GM18909 (cell line): Measurements from ENCODE around the gene EFCAB8.
"Not testable (repeated sequence)": the region's sequence is repeated elsewhere in the genome, so short reads cannot be mapped to it uniquely, and the experiment has no call there.

ENCODE experiments used
- ATAC-seq: cut with Tn5 transposase; IDR thresholded peaks from one replicate; pipeline ENCODE4 v1.9.1; 2021; ENCODE audit warnings: mild to moderate bottlenecking; ENCODE audit not compliant: unreplicated experiment, poor library complexity

EFCAB8 gene

DNA sequence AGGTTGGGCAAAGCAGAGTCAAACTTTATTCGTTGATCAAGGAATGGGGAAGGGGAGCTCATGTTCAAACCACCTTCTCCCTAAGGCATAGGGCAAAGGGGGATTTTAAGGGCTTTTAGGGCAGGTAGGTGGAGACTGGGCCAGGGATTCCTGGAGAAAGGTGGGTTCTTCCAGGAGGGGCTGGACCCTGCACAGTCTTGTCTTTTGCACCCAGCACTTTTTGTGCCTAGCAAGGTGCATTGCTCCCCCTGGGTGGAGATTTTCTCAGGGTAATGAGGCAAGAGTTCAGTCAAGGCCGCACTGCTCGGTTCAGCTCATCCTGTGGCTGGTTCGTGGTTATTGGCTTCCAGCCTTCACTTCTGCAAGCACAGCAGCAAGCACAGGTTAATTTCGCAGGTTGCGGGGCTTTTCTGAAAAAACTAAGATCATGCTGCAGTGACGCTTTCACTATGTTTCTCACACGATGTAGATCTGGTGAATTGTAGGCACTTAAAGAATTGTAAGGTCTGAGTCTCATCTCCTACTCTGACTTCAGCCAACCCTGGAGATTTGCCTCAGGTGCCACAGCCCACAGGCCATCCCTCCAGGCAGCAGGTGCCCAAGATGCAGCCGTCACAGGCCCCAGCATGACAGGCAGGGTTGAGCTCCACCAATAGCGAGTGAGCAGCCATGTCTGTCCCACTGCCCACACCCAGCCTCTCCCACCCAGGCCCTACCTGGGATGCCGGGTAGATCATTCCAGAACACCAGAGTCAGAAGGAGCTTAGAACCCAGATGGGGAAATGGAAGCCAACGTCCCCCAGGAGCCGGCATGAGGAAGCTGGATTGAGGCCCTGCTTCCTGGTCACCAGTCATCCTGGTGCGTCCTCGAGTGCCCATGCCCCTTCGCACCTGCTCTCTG lies 108.4 kb downstream of the EFCAB8 start:
- no peak for ATAC-seq

DNA sequence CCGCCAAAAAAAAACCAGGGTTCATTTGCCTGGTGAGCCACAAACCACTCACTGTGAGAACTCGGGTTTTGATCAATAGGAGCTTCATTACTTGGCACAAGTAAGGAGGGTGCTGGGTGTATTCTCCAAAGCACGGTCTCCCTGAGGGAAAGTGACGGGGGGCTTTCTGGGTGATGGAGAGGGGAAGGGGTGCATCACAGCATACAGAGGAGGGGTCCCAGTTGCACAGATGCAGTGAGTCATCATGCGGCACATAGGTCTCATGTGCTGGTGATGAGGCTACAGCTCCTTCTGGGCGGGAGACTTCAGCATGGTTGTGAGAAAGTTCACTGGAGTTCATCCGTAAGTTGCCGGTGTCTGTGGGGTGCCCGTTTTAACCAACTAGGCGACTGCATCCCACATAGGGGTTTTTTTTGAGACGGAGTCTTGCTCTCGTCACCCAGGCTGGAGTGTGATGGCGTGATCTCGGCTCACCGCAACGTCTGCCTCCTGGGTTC lies 109.3 kb downstream of the EFCAB8 start:
- no peak for ATAC-seq

DNA sequence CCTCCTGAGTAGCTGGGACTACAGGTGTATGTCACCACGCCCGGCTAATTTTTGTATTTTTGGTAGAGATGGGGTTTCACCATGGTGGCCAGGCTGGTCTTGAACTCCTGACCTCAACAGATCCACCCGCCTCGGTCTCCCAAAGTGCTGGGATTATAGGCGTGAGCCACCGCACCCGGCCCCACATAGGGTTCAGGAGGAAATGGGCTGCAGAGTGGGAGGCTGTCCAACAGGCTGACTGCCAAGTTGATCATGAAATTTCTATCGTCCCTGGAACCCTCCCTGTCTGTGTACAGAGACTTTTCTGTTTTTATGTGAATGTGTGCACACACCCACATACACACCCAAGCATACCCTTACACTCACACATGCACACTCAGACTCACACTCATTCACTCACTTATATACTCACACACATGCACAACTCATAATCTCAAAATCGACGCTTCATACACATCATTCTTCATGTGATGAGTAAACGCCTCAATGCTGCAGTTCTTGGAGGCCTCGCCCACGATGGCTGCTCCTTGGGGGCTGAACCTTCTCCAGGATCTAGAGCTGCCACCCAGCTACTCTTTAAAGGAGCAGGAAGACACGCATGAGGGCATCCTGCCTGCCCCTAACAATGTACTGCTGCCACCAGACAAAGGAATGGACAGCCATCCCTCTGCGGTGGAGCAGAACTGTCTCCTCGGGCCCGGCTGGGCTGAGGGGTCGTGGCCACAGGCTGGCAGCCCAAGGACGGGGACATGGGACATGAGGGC lies 109.9 kb downstream of the EFCAB8 start:
- no peak for ATAC-seq

DNA sequence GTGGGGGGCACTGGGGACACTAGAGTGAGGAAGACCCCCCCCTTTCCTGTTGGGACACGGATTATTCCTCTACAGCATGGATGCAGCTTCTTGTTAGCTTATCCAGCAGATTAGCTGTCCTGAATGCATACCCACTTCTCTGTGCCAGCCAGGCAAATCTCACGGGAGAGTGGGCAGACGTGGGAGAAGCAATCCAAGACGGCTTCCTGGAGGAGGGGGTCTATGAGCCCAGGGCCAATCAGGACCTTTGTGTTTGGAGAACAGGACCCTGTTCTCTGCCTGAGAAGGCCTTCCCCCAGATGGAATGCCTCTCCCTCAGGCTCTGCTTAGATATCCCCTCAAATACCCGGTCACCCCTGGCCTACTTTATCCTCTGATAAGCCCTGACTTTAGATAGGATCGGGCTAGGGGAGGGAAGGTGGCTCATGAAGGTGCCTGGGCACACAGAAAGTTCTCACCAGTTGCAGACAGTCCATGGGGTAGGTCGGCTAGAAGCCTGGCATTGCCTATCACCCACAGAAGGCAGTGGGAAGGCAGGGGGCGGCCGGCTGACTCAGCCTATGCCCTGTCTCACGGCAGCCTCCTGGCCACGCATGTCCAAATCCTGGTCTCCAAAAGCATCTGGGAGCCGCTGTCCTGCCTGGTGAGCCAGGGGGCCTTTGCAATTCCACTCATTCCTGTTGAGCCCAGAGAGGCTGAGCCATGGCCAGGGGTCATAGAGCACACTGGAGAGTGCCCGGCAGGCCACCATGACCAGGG lies 110.8 kb downstream of the EFCAB8 start:
- no peak for ATAC-seq

DNA sequence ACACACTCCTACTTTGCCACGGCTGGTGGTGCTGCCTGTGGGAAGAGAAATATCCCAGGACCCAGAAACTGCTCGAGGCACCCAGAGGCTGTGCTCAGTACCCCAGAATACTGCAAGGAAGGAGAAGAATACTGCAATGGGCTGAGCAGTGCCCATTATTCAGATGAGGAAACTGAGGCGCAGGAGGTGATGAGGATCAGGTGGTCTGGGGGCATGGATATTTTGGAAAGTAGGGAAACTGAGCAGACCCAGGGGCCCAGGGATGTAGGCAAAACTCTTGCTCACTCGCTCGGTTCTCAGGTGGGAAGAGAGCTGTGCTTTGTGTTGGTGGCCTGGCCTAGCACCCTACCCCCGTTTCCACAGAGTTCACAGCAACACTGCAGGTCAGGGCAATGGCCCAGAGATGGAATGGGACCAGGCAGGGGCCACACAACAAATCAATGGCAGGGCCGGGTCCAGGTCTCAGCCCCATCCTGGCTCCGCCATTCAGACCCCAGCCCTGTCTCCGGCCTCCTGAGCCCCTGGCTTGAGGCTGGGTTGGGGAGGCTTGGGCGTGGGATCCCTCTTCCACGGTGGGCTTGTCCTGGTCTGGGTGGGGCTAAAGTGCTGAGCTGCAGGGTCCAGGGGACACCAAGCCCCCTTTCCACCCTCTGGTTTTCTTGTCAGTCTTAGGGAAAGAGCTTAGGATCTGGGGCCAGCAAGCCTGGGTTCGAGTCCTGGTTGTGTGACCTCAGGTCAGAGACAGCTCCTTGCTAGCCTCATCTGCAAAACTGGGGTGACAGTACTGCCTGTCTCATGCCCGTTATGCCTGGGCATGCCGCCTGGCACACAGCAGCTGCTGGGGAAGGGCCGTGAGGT lies 111.6 kb downstream of the EFCAB8 start:
- ATAC-seq = no peak

DNA sequence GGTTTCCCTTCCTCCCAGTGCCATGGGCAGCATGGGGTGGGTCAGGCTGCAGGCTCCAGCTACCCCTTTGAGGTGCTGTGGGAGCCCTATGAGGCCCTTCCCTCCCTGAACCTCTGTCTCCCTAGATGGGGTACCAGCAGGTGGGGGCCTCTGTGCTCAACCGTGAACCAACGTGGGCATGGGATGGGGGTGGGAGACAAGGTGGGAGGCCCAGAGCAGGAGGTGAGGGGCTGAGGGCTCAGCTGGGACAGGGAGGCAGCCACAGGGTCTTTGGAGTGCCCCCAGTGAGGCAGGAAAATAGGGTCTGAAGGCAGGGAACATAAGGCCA lies 112.2 kb downstream of the EFCAB8 start:
- ATAC-seq = no peak

DNA sequence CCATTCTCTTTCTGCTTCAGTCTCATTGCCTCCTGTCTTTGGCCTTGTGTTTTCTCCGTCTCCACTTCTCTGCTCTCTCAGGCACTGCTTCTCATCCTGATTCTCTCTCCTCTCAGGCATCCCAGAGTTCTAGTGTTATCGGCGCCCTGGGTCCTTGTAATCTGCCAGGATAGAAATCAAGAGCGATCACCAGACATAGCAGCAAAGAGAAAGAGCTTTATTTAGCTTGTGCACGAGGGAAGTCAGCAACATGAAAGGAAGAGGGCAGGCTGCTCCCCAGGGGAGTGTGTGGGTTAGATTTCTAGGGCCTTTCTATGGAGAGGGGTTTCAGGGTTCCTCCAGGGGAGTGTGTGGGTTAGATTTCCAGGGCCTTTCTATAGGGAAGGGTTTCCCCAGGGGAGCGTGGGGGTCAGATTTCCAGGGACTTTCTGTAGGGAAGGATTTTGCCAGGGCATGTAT lies 113.0 kb downstream of the EFCAB8 start:
- peak; percentile 22 for ATAC-seq

DNA sequence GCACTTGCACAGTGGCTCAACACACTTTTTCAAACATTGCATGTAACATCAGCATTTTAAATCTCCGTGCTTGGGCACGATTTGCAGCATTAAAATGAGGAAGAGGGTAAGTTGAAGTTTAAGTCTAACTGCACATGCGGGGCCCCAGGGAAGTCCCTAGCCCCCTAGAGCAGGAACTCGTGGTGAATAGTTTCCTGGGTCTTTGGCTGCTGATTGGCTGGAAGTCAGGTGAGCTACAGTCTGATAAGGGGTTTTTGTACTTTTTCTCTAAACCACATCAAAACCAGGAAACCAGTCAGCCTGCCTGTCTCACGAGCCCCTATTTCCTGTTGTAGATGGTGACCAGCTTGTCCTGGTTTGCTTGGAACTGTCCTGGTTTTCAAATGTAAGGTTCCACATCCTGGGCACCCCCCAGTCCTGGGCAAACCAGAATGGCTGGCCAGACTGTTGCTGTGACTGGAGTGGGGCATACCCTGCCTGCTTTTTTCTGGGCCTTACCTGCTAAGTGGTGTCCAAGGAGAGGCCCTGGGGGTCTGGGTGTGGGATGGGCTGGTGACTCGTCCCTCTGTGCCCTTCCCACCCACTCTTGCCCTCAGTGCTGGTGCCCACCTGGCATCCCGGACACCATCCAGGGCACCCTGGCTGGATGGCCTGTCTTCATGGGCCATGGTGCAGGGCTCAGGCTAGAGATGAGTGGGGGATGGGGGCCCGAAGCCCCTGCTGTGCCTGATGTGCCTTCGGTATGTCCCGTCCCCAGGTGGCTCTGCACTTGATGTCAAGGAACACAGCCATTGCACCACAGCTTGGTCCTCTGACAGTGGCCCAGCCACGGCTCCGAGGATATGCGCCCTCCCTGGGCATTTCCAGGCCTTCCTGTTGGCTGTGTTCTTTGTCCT lies 113.7 kb downstream of the EFCAB8 start:
- ATAC-seq = peak; percentile 88

DNA sequence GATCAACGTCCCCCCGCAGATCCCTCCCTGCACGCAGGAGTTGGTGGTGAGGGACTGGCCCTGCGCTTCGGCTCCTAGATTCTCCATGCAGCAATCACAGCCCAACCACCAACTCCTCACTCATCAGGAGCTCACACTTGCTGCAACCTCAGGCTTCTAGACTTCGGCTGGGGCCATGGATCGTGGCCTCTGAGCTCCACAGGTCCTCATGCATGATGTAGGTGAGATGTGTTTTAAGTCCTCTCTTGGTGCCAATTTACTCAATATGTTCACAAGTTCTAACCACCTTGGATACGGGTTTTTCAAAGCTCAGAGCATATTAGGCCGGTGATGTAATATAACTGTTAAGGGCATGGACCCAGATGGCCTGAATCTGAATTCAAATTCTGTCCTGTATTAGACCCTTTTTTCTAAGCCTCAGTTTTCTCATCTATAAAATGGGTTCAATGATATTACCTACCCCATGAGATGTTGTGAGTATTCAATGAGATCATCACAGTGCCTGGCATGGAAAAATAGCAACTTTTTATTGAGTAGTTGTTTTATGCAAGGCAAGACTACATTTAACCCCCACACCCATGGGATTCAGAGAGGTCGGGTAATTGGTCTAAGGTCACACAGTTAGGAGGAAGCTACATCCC lies 114.5 kb downstream of the EFCAB8 start:
- no peak for ATAC-seq

DNA sequence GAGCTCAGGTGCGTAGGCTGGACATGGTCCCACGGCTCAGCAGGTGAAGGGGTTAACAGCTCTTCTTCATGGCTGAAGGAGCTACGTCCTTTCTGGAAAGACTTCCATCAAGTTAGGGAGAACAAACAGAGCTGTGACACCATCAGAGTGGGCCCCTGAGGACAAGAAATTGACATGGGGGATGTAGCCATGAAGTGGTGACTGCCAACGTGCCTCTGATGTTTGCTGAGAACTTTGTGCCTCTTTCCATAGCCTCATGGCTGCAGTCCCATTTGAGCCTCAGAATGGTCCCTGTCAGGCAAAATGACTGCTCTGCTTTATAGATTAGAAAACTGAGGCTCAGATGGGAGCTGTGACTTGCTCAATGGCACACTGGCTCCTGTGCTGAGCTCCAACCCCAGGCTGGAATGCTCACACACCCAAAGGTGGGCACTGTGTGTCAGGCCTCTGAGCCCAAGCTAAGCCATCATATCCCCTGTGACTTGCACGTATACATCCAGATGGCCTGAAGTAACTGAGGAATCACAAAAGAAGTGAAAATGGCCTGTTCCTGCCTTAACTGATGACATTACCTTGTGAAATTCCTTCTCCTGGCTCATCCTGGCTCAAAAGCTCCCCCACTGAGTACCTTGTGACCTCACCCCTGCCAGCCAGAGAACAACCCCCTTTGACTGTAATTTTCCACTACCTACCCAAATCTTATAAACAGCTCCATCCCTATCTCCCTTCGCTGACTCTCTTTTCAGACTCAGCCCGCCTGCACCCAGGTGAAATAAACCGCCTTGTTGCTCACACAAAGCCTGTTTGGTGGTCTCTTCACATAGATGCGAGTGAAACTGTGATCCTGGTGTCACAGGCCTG lies 115.7 kb downstream of the EFCAB8 start:
- not testable (repeated sequence) for ATAC-seq

DNA sequence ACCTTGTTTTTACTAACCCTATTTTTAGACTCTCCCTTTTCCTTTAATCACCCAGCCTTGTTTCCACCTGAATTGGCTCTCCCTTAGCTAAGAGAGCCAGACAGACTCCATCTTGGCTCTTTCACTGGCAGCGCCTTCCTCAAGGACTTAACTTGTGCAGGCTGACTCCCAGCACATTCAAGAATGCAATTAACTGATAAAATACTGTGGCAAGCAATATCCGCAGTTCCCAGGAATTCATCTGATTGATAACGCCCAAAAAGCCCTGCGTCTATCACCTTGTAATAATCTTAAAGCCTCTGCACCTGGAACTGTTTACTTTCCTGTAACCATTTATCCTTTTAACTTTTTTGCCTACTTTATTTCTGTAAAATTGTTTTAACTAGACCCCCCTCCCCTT lies 116.4 kb downstream of the EFCAB8 start:
- ATAC-seq = not testable (repeated sequence)

DNA sequence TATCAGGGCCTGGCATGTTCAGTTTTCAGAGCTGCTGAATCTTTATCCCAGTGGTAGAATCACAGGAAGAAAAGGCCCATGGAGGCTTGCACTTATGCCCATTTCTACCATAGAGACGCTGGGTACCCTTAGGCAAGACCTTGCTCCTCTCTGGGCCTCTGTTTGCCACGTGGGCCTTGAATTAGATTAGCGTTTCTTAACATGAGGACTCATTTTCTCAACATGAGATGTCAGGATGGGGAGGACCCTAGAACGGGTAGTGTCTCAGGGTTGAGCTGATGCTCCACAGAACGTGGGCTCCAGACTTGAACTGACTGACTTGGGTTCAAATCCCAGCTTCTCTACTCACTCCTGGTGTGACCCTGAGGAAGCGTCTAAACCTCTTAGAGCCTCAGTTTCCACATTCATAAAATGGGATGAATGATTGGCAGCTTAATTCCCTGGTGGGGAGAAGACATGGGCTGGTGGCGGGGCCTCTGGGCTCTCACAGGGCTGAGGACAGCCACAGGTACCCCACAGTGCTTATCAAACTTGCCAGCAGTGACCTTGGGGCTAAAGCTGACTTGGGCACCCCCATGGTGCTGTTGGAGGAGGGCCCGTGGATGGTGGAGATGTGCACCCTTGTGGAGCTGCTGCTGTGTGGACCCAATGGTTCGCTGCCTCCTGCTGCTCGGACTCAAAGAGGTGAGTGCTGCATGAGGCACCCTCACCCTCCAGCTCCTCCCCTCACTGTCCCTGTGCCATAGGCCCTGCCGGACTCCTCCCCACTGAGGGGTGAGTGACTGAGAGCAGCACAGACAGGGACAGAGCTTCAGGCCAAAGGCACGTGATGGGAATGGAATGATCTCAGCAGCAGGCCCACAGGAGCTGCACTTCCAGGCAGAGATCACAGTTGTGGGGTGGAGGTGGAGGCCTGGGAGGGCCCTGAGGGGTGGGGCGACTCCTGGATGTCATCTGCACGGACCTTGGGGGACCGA lies 117.3 kb downstream of the EFCAB8 start:
- ATAC-seq = no peak

DNA sequence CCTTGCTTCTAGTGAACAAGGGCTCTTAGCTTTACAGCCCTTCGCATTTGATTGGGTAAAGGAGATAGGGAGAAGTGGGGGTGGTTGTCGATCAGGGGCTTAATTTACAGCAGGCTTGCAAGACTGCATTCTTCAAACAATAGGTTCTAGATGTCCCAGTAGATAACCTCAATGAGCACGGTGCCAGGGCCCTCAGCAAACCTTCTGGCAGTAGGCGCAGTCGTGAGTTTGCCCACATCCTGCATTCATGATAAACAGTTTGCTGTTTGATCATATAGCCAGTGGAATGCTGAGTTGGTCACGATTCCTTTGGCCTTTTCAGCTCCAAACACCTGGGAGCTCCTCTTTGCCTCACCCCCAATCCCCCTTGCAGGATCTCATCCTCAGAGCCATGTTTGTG lies 118.0 kb downstream of the EFCAB8 start:
- ATAC-seq = no peak

DNA sequence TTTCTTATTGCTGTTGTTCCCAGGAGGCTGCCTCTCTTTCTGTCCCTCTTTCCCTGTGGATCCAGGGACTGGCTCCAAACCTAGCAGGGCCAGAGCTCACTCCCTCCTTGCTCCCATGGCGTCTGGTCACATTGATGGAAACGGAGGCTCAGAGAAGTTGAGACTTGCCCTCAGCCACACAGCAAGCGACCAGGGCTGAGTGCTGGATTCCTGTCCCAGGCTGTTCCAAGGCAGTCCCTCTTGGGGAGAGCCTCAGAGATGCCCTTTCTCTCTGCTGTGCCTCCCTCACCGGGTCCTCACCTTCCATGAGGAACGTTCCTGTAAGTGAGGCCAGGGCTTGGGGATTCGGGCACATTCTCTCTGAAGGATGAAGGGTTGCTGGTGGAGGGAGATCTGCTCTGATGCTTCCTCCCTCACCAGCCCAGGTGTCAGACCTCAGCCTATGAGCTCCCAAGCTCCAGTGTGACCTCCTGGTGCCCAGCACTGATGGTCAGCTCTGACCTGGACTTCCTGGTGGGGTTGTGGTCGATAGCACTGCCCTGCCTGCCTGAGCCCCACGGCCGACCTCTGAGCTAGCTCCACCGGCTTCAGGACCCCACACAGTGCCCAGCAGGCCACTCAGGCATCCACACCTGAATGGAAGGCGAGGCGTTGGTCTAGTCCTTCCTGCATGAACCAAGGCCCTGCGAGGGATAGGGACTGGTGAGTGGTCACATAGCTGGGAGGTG lies 118.7 kb downstream of the EFCAB8 start:
- ATAC-seq = no peak

DNA sequence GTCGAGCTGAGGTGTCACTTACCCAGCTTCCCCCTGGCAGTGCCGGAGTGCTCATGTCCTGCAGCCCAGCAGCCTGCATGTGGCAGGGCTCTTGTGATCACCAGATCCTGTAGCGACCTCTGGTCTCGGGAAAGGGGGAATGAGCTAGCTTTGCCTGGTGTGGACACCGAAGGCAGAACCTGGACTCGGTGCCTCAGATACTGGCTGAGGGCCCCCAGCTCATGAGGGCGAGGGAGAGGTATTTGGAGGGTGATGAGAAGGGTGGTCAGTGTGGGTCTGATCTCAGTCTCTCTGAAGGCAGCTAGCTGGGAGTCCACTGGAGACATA lies 119.2 kb downstream of the EFCAB8 start:
- no peak for ATAC-seq
